Breast epithelium (tissue), 4 donors: ENCODE data around the gene P2RY10. TPM values are rescaled to one million over a fixed set of nuclear protein-coding genes. Genes with fewer than 3 reads are reported as not detected.
"Not testable (repeated sequence)": the region's sequence is repeated elsewhere in the genome, so short reads cannot be mapped to it uniquely, and the experiment has no call there.

Experiments
- DNase-seq, 2 donors: peaks; one replicate each; pipeline ENCODE4 v3.0.0-alpha.2; 2019; ENCODE audit warnings: low spot score in 2 of 2
- H3K27ac ChIP-seq, 2 donors: fragments of 200-600 bp; sonication (generic) in 1 of 2; one replicate each; pipeline ENCODE4 v1.5.1; 2016 to 2019; ENCODE audit warnings: mild to moderate bottlenecking in 1 of 2
- H3K27me3 ChIP-seq, 2 donors: fragments of 200-600 bp; sonication (generic) in 1 of 2; one replicate each; pipeline versions ENCODE4 v1.5.1 to v1.6.0; 2017 to 2019; ENCODE audit warnings: control low read depth in 1 of 2, mild to moderate bottlenecking in 1 of 2
- H3K36me3 ChIP-seq: fragments of 200-600 bp; one replicate; pipeline ENCODE4 v1.5.1; 2019
- H3K4me1 ChIP-seq, 2 donors: fragments of 200-600 bp; sonication (generic); one replicate each; pipeline ENCODE4 v1.5.1; 2016 to 2019; ENCODE audit warnings: control low read depth in 1 of 2
- H3K4me3 ChIP-seq, 3 donors: fragments of 200-600 bp; sonication (generic); 1 replicate in 2 of 3; 2 replicates in 1 of 3; pipeline ENCODE4 v1.5.1; 2016 to 2019; ENCODE audit warnings: mild to moderate bottlenecking in 3 of 3, moderate library complexity in 2 of 3
- H3K9me3 ChIP-seq, 2 donors: fragments of 200-600 bp; sonication (generic) in 1 of 2; one replicate each; pipeline ENCODE4 v1.5.1; 2016 to 2019; ENCODE audit warnings: control low read depth in 1 of 2
- CTCF ChIP-seq, 3 donors: fragments of 450-650 bp; IDR thresholded peaks; one replicate each; pipeline ENCODE4 v1.5.1; 2016 to 2017; ENCODE audit warnings: antibody characterized with exemption in 3 of 3, mild to moderate bottlenecking in 3 of 3, moderate library complexity in 3 of 3
- POLR2A ChIP-seq: fragments of 450-650 bp; IDR thresholded peaks from one replicate; pipeline ENCODE4 v1.6.1; 2016; ENCODE audit warnings: antibody characterized with exemption, mild to moderate bottlenecking, moderate library complexity
- POLR2AphosphoS5 ChIP-seq, 3 donors: sonication (generic); formaldehyde crosslinking; IDR thresholded peaks; one replicate each; pipeline ENCODE4 v1.6.1; 2017; ENCODE audit warnings: antibody characterized with exemption in 3 of 3
- intact Hi-C: fragments of 100-400 bp; cut with DNase I; formaldehyde crosslinking; loops from one replicate; pipeline ENCODE4 v1.15.1; 2023; ENCODE audit warnings: low total_unique reads
- total RNA-seq, 3 donors: library from RNA; depleted of rRNA; stranded (reverse); fragments of >200 nt; gene quantifications; one replicate each; pipeline ENCODE4 v1.1.0, GENCODE V29; 2016

P2RY10 gene
- total RNA-seq, 3 donors from 2014 or later, result 0.80 to 2.2 (median 0.98) TPM

GRCh38 chrX:78997870-78998558, 52.8 kb downstream of the P2RY10 start:
- no peak overlapping the region for H3K4me3 ChIP-seq
- TF ChIP-seq CTCF (IDR thresholded peaks at IDR 0.05) (no peak), POLR2AphosphoS5 (IDR thresholded peaks at IDR 0.05) (no peak), POLR2A (no peak)
- H3K4me1 ChIP-seq, result no peaks in the 10 kb centered on the region
- intact Hi-C loops, result no loop called here
- no peak overlapping the region for H3K27ac ChIP-seq
- peaks cover 3% of the 10 kb centered on the region for H3K36me3 ChIP-seq
- H3K27me3 ChIP-seq, result peaks cover 0 to 8% of the 10 kb centered on the region in 2 donors
- H3K9me3 ChIP-seq, result no peaks in the 10 kb centered on the region
- DNase-seq, result no peak

GRCh38 chrX:79007540-79007939, 62.3 kb downstream of the P2RY10 start:
- H3K4me1 ChIP-seq, intact Hi-C loops, H3K36me3 ChIP-seq, DNase-seq, H3K27ac ChIP-seq, H3K27me3 ChIP-seq, H3K4me3 ChIP-seq: not testable (repeated sequence)
- H3K9me3 ChIP-seq, result peaks cover 3 to 49% of the 10 kb centered on the region in 2 donors

Other genes with a start within 250 kb of the P2RY10 start
- under 1 TPM; 0.32 to 0.98 (median 0.59) TPM for gene LPAR4, start 197.7 kb upstream of the P2RY10 start, total RNA-seq
- gene GPR174, start 199.3 kb downstream of the P2RY10 start, total RNA-seq, result 1 to 10 TPM in 1 of 3 donors, under 1 TPM in 2; 0.32 to 1.5 (median 0.98) TPM